HEK293T (cell line): ENCODE measurements around the gene ESPN.
"Not testable (repeated sequence)": the region's sequence is repeated elsewhere in the genome, so short reads cannot be mapped to it uniquely, and the experiment has no call there.

Source experiments
- CTCF ChIA-PET: fragments of 350-600 bp; formaldehyde crosslinking; extraction: SDS; loops from one replicate; lab custom pipeline; 2021; ENCODE audit warnings: antibody characterized with exemption, inconsistent platforms; lab: Yijun Ruan, JAX
- POLR2A ChIA-PET: fragments of 350-600 bp; formaldehyde crosslinking; extraction: SDS; loops from one replicate; lab custom pipeline; 2020; ENCODE audit warnings: antibody characterized with exemption, inconsistent platforms; lab: Yijun Ruan, JAX
- DNase-seq: peaks from one replicate; pipeline ENCODE4 v3.0.0; 2012; ENCODE audit warnings: mixed read lengths; ENCODE audit errors: extremely low spot score
- ARNT ChIP-seq: fragments of 450-650 bp; IDR thresholded peaks from 2 replicates; pipeline ENCODE4 v1.6.1; 2017; ENCODE audit warnings: mild to moderate bottlenecking
- BHLHE40 ChIP-seq: fragments of 450-650 bp; IDR thresholded peaks from 2 replicates; pipeline ENCODE4 v1.6.1; 2016; ENCODE audit warnings: mild to moderate bottlenecking, moderate library complexity, borderline replicate concordance
- CTBP1 ChIP-seq: fragments of 450-650 bp; IDR thresholded peaks from 2 replicates; pipeline ENCODE4 v1.6.1; 2016; ENCODE audit warnings: borderline replicate concordance
- ELF4 ChIP-seq: fragments of 450-650 bp; IDR thresholded peaks from 2 replicates; pipeline ENCODE4 v1.6.1; 2017; ENCODE audit warnings: antibody characterized with exemption
- FOXA1 ChIP-seq: fragments of 450-650 bp; IDR thresholded peaks from 2 replicates; pipeline ENCODE4 v1.6.1; 2016; ENCODE audit warnings: mild to moderate bottlenecking
- FOXK2 ChIP-seq: fragments of 450-650 bp; IDR thresholded peaks from 2 replicates; pipeline ENCODE4 v1.6.1; 2016; ENCODE audit warnings: mild to moderate bottlenecking
- FOXM1 ChIP-seq: fragments of 450-650 bp; IDR thresholded peaks from 2 replicates; pipeline ENCODE4 v1.6.1; 2017; ENCODE audit warnings: mild to moderate bottlenecking, borderline replicate concordance
- HDGF ChIP-seq: fragments of 450-650 bp; IDR thresholded peaks from 2 replicates; pipeline ENCODE4 v1.6.1; 2017; ENCODE audit warnings: antibody characterized with exemption, borderline replicate concordance
- L3MBTL2 ChIP-seq: fragments of 450-650 bp; conservative IDR thresholded peaks from 2 replicates; pipeline ENCODE4 v1.6.1; 2016; ENCODE audit warnings: mild to moderate bottlenecking
- LEF1 ChIP-seq: fragments of 450-650 bp; IDR thresholded peaks from 2 replicates; pipeline ENCODE4 v1.6.1; 2017; ENCODE audit warnings: mild to moderate bottlenecking, borderline replicate concordance
- NFRKB ChIP-seq: fragments of 450-650 bp; IDR thresholded peaks from 2 replicates; pipeline ENCODE4 v1.6.1; 2016; ENCODE audit warnings: mild to moderate bottlenecking, moderate library complexity
- PKNOX1 ChIP-seq: fragments of 450-650 bp; IDR thresholded peaks from 2 replicates; pipeline ENCODE4 v1.6.1; 2016
- SP1 ChIP-seq: fragments of 450-650 bp; IDR thresholded peaks from 2 replicates; pipeline ENCODE4 v1.6.1; 2017
- SUZ12 ChIP-seq: fragments of 450-650 bp; IDR thresholded peaks from 2 replicates; pipeline ENCODE4 v1.6.1; 2016; ENCODE audit warnings: mild to moderate bottlenecking
- TARDBP ChIP-seq: fragments of 450-650 bp; IDR thresholded peaks from 2 replicates; pipeline ENCODE4 v1.6.1; 2016
- ZNF384 ChIP-seq: fragments of 450-650 bp; IDR thresholded peaks from 2 replicates; pipeline ENCODE4 v1.6.1; 2016

The ESPN gene

DNA sequence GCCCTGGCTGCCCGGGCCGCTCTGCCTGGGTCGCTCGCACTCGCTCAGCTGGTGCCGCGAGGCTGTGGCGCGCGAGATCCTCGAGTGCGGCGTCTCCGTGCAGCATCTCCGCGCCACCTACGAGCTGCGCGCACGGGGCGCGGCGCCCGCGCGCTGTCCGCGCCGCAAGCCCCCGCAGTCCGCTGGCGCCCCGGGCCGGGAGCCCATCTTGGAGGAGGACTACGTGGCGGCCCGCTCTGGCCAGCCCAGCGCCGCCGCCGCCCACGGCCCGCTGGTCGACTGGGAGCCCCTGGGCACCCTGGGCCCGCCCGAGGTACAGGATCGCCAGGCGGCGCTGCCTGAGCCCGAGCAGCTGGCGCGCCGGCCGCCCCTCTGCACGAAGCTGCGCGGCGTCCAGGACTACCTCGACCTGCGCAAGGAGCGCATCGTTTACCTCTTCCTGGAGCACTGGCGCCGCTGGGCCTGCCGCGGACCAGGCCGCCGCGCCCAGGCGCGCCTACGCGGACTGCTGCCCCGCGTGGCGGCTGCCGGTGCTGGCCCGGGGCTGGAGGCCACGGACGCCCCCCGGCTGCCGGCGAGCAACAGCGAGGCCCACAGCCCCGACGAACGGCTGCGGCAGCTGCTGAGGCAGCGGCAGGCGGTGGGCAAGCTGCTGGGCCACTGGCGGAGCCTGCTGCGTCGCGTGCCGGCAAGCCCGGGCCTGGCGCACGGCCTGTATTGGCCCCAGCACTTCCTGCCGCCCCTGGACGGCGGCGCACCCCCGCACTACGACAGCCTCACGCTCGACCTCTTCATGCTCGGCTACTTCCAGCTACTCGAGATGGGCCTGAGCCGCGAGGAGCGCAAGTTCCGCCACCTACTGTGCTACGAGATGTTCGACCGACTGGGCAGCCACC is 30.5 kb downstream of the ESPN start:
- POLR2A ChIA-PET: no interaction called here
- TF ChIP-seq PKNOX1: no peak
- TF ChIP-seq NFRKB: no peak
- no peak for TF ChIP-seq SP1
- TF ChIP-seq HDGF: no peak
- TF ChIP-seq ELF4: no peak
- TF ChIP-seq CTBP1: no peak
- TF ChIP-seq ARNT: no peak
- TF ChIP-seq BHLHE40: no peak
- no peak for TF ChIP-seq ZNF384
- no peak for DNase-seq
- CTCF ChIA-PET: no interaction called here

DNA sequence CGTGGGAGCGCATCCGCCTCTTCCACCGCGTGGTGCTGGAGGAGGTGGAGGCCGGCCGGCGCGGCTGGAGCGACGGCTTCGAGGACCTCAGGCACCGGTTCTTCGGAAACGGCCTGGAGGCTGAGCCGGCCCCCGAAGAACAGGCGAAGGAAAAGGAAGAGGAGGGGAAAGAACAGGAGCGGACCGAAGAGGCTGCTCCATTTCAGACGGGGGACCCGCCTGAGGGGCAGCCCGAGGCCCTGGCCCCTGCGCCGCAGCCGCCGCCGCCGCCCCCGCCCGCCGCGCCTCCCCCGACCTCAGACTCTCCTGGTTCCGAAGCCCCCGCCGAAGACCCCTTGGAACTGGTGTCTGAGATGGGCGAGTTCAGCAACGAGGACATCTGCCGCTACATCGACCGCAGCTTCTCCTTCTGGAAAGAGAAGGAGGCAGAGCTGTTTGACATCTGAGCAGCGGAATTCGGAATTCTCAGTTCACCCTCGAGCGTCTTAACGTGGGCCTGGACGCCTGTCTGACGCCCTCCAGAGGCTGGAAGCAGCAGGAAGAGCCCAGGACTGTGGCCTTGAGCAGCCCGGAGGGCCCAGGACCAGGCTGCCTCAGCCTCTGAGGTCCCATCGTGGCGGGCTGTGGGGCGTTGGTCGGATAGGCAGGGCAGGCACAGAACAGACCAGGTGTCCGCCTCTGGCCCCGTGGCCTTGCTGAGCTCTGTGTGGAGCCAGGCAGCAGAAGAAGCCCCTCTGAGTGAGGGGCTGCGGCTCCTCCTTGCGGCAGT is 31.4 kb downstream of the ESPN start:
- CTCF ChIA-PET: interaction anchor here (0.9 to 1.0 kb wide), 2 partner anchors 18 to 33 kb away, joined by 3 read pairs; no protein-coding TSS in a partner anchor
- DNase-seq, POLR2A ChIA-PET: not testable (repeated sequence)

DNA sequence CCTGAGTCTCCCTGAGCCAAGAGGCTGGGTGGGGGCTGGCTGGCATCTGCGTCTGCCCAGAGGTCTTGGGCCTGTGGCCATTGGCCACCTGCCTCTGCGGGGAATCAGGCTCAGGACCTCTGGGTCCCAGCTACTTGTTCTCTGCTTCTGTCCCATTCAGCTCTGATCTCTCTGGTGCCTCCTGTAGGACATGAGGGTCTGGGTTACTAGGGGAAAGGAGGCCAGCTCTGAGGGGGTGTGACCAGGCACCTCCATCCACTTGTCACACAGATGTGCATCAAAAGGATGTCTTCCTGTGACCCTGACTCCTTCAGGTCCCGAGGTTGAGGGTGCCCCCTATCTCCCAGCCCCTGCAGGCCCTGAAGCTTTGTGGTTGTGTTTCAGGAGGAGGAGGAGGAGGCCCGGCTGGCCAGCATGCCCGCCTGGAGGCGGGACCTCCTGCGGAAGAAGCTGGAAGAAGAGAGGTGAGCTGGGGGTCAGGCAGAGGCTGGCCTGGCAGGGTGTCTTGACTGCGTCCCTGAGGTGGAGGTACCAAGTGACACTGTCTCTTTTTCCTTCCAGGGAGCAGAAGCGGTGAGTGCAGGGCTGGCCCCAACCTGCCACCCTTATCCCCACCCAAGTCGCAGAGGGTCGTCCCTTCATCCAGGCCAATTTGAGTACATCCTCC is 32.4 kb downstream of the ESPN start:
- ChIA-PET CTCF (interaction anchor here (0.9 to 1.0 kb wide), 2 partner anchors 19 to 32 kb away, joined by 3 read pairs; no protein-coding TSS in a partner anchor), POLR2A (no interaction called here)
- DNase-seq: no peak
- no peak for TF ChIP-seq NFRKB
- no peak for TF ChIP-seq TARDBP
- TF ChIP-seq CTBP1: no peak
- TF ChIP-seq SUZ12: no peak
- TF ChIP-seq FOXM1: no peak

DNA sequence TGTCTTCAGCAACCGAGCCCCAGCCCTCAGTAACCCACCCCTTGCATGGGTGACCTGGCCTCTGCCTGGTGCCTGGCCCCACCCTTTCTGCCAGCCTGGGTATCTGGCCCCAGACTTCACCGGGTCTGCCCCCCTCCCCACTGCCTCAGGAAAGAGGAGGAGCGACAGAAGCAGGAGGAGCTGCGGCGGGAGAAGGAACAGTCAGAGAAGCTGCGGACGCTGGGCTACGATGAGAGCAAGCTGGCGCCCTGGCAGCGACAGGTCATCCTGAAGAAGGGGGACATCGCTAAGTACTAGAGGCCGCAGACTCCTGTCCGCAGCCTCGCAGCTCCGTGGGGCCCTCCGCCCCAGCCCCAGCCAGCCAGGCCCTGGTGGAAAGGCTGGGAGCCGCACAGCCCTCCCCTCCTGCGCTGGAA is 35.3 kb downstream of the ESPN start:
- ChIA-PET POLR2A (no interaction called here), CTCF (no interaction called here)
- TF ChIP-seq BHLHE40 (no peak), SUZ12 (no peak), FOXA1 (no peak), ARNT (no peak), LEF1 (no peak)
- no peak for DNase-seq

GRCh38 chr1:6460301-6461050 is 35.9 kb downstream of the ESPN start:
- ChIA-PET CTCF (interaction anchor here (1.1 kb wide), 1 partner anchor 12 kb away, joined by 3 read pairs; no protein-coding TSS in a partner anchor), POLR2A (no interaction called here)
- DNase-seq: no peak
- TF ChIP-seq HDGF (no peak), L3MBTL2 (no peak), CTBP1 (no peak), FOXA1 (no peak), PKNOX1 (no peak), ARNT (no peak), LEF1 (no peak), ZNF384 (no peak), BHLHE40 (no peak), FOXK2 (no peak), FOXM1 (no peak), NFRKB (no peak), SP1 (no peak), ELF4 (no peak), SUZ12 (no peak)

DNA sequence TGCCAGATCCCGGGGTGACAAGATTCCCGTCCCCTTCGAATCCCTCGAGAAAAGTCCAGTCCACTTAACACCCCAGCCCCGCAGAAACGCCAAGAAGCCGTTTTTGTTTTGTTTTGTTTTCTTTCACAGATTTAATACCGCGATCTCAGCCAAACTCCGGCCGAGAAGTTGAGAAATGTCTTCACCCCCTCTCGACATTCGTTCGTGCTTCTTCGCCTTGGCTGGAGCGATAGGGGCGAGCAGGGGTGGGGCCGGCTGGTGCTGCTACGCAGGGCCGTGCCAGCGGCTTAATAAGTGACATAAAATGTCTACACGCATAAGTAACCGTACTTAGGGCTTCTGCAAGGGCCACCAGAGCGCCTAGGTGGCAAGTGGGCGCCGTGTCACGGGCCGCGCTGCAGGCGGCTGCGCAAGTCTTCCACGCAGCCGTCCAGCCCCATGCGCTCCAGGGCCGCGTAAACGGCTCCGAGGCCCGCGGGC is 36.5 kb downstream of the ESPN start:
- POLR2A ChIA-PET: no interaction called here
- TF ChIP-seq ELF4 (no peak), FOXM1 (no peak), ZNF384 (no peak), FOXA1 (no peak), SP1 (no peak), HDGF (no peak), BHLHE40 (no peak)
- CTCF ChIA-PET: interaction anchor here (0.6 to 1.1 kb wide), 2 partner anchors 11 to 19 kb away, joined by 3 to 4 read pairs; no protein-coding TSS in a partner anchor
- DNase-seq: no peak
